Ramos (cell line): ENCODE measurements around the gene LPAR2.

Source experiments
- in situ Hi-C: fragments of 300-500 bp; cut with MboI; formaldehyde crosslinking; loops from one replicate; pipeline ENCODE4 v1.14.3; 2022; ENCODE audit warnings: low sequenced_read_pairs; ENCODE audit not compliant: unreplicated experiment

The LPAR2 gene

GRCh38 chr19:19654441-19654840 is 26.4 kb upstream of the LPAR2 start:
- in situ Hi-C loops: no loop called here

GRCh38 chr19:19653597-19654147 is 25.7 kb upstream of the LPAR2 start:
- in situ Hi-C loops: no loop called here

DNA sequence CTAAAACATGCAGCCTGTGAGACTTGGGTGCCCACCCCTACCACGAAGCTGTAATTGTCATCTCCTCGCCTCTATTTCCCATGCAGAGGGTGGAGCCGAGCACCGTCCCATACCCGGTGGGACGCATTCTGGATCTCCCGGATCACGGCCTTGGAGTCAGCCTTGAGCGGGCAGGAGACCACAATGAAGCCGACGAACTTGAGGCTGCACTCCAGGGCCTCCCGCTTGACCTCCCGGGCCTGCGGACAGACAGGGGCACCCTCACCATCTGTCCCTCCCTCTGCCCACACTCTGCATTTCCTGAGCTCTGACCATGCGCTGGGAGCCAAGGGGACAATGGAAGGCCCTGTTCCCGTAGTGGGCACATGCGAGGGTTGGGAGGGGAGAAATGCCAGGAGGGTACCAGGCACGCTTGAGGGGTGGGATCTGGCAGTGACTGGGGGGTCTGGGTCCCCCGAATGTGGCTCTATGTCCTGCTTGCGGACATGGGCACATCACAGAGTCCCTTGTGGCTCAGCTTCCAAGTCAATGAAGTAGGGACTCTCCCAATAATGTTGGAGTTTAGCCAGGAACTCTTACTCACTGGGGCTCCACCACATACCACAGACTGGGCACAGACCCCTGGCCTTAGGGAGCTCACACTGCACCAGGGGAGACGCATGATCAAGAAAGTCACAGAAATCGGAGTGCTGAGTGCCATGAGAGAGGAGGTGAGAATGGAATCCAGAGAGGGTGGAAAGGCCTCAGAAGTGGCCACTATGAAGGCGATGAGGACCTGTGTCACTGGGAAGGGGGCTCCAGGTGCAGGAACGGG is 24.7 kb upstream of the LPAR2 start:
- in situ Hi-C loops: no loop called here

GRCh38 chr19:19651076-19651475 is 23.1 kb upstream of the LPAR2 start:
- in situ Hi-C loops: no loop called here

DNA sequence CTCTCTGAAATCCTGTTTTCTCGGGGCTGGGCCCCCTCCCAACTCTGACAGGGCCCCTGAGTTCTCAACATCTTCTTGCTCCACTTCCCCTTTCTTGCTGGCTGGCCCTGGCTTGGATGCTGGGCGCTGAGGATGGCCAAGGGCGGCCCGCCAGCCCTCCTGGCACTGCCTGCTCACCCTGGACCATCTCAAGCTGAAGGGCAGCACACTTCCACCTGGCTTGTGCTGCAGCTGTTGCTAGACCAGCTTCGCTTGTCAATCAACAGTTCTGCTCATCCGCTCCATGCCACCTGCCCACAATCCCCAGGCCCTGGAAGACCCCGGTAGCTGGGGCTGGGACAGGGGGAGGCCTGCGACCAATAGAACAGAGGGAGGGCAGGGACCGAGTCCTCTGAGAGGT is 22.3 kb upstream of the LPAR2 start:
- in situ Hi-C loops: no loop called here

- in situ Hi-C loops: no loop called here
Measured at GRCh38 chr19:19649580-19649995, 21.6 kb upstream of the LPAR2 start.

- in situ Hi-C loops: no loop called here
Measured at GRCh38 chr19:19649155-19649554, 21.1 kb upstream of the LPAR2 start.

- in situ Hi-C loops: no loop called here
Measured at GRCh38 chr19:19647037-19647835, 19.2 kb upstream of the LPAR2 start.

GRCh38 chr19:19645233-19645870 is 17.3 kb upstream of the LPAR2 start:
- in situ Hi-C loops: no loop called here

GRCh38 chr19:19644054-19644388 is 16.0 kb upstream of the LPAR2 start:
- in situ Hi-C loops: loop anchor here (5.0 kb wide), 1 partner anchor 107 kb away; the partner anchor contains the start of gene CILP2

- in situ Hi-C loops: loop anchor here (5.0 kb wide), 1 partner anchor 106 kb away; the partner anchor contains the start of gene CILP2
Measured at GRCh38 chr19:19643158-19644053, 15.4 kb upstream of the LPAR2 start, which contains the start of gene GMIP. GMIP (minus strand) TSS chr19:19643657; CDS start chr19:19643529, 128 bp downstream.

DNA sequence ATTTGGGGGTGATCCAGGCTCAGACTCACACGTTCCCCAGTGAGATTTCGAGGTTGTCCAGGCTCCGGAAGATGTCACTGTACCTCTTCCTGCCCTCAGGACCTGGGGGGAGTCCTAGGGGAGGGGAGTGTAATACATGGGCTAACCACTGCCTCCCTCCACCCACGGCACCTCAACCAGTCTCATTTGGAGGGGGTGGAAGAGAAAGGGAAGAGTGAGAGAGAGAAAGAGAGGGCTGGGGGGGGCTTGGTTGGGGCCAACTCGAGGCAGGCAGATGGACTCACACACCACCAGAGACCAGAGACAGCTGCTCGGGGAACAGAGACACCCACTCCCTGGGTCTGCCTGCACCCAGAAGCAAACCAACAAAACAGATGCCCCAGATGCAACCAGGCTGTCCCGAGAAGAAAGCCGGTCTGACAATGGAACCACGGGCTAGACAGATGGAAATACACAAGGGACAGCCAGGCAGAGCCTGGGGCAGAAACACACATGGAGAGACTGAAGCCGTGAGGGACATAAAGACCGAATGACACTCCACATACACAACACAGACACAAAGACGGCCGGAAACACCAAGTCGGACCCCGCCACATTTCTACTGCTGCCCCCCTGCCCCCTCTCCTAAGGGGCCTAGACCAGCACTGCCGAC is 14.6 kb upstream of the LPAR2 start:
- in situ Hi-C loops: loop anchor here (5.0 kb wide), 1 partner anchor 105 kb away; the partner anchor contains the start of gene CILP2

- in situ Hi-C loops: no loop called here
Measured at GRCh38 chr19:19637523-19638251, 9.7 kb upstream of the LPAR2 start.

GRCh38 chr19:19637186-19637522 is 9.1 kb upstream of the LPAR2 start:
- in situ Hi-C loops: no loop called here

DNA sequence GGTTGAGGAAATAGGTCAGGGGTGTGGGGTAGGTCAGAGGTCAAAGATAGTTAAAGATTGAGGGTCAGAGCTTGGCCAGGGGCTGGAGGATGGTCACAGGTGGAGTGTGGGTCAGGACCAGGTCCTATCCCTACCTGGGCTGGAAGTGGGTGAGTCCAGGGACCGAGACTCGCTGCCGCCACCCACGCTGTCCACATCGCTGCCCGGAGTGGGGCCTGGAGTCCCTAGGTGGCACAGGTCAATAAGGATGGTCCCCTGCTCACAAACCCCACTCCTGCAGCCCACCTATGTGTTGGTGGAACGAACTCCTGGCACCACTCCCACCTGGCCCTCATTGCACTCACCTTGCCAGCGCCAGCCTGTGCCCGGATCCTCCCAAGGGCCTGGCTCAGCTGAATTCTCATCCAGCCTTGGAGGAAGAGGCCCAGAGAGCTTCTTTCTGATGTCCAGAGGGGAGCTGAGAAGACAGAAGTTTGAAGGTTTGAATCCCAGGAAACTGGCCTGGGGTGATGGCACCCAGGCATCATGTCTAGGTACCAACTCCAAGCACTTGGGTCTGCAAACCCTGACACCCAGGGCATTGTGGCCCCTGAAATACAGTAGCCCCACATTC is 8.7 kb upstream of the LPAR2 start:
- in situ Hi-C loops: no loop called here

GRCh38 chr19:19635313-19635702 is 7.3 kb upstream of the LPAR2 start:
- in situ Hi-C loops: no loop called here

DNA sequence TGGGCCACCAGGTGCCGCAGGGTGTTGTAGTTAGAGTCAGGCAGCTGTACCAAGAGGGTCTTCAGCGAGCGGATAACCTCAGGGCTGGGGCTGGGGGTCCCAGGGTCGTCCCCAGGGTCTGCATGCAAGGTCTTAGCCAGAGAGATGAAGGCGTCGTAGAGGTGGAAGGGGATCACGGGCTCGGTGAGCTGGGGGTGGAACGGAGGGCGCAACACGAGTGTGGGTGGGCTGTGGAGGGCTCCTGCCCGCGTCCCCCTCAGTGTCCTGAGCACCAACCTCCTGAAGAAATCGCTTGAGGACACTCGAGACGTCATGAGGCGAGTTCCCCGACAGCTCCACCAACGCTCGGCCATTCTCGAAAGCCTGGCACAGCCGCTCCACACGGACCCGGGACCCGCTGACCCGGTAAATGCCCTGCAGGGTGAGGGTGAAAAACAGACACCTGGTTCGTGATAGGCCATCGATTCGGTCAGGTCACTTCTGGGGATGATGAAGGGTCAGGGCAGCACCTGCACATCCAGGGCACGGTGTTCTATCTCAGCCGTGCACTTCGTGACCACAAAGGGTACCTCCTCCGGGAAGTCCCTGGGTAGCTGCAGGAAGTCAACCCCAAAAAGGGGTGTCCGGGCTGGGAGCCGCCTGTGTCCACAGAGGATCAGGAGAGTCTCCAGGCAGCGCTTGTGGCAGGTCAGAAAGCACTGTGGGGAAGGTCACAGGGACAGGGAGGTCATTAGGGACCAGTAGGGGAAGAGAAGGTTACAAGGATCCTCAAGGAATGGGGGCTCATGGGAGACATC is 6.7 kb upstream of the LPAR2 start:
- in situ Hi-C loops: no loop called here
